ENCODE measurements around the gene PSAPL1.

Gene PSAPL1

GRCh38 chr4:7416745-7417432, 17.8 kb downstream of the PSAPL1 start:
- ATAC-seq (replicated peaks): no peak
- Mint-ChIP-seq H3K27me3 (peaks cover 23 to 60% of the 10 kb centered on the region in 2 donors), H3K9me3 (no peaks in the 10 kb centered on the region), H3K4me3 (no peak overlapping the region), H3K36me3 (ENCODE audit: insufficient read depth) (no peaks in the 10 kb centered on the region), H3K27ac (no peak overlapping the region), H3K4me1 (ENCODE audit: low read depth in 2 of 2) (no peaks in the 10 kb centered on the region)
- DNase-seq: no peak

- ATAC-seq (replicated peaks) (no peak), DNase-seq (no peak)
- Mint-ChIP-seq H3K9me3 (no peaks in the 10 kb centered on the region), H3K36me3 (ENCODE audit: insufficient read depth) (no peaks in the 10 kb centered on the region), H3K4me3 (no peak overlapping the region), H3K4me1 (ENCODE audit: low read depth in 2 of 2) (no peaks in the 10 kb centered on the region), H3K27me3 (peaks cover 28 to 64% of the 10 kb centered on the region in 2 donors), H3K27ac (no peak overlapping the region)
Observed at GRCh38 chr4:7415927-7416686, 18.6 kb downstream of the PSAPL1 start.

- Mint-ChIP-seq H3K27me3 (peaks cover 30 to 64% of the 10 kb centered on the region in 2 donors), H3K4me3 (no peak overlapping the region), H3K4me1 (ENCODE audit: low read depth in 2 of 2) (no peaks in the 10 kb centered on the region), H3K36me3 (ENCODE audit: insufficient read depth) (no peaks in the 10 kb centered on the region), H3K27ac (no peak overlapping the region), H3K9me3 (no peaks in the 10 kb centered on the region)
- DNase-seq (no peak), ATAC-seq (replicated peaks) (no peak)
Observed at GRCh38 chr4:7414736-7415510, 19.8 kb downstream of the PSAPL1 start.

- no peaks in the 10 kb centered on the region for H3K4me1 Mint-ChIP-seq (ENCODE audit: low read depth in 2 of 2)
- H3K27ac Mint-ChIP-seq: no peak overlapping the region
- ATAC-seq (replicated peaks) (no peak), DNase-seq (no peak)
- peaks cover 1 to 2% of the 10 kb centered on the region in 2 donors for H3K9me3 Mint-ChIP-seq
- H3K27me3 Mint-ChIP-seq: peaks cover 35 to 64% of the 10 kb centered on the region in 2 donors
- no peaks in the 10 kb centered on the region for H3K36me3 Mint-ChIP-seq (ENCODE audit: insufficient read depth)
- no peak overlapping the region for H3K4me3 Mint-ChIP-seq
Observed at GRCh38 chr4:7414046-7414445, 20.7 kb downstream of the PSAPL1 start.

- ATAC-seq (replicated peaks) (no peak), DNase-seq (no peak)
- Mint-ChIP-seq H3K4me3 (no peak overlapping the region), H3K4me1 (ENCODE audit: low read depth in 2 of 2) (no peaks in the 10 kb centered on the region), H3K36me3 (ENCODE audit: insufficient read depth) (no peaks in the 10 kb centered on the region), H3K27ac (no peak overlapping the region), H3K27me3 (peaks cover 43 to 55% of the 10 kb centered on the region in 2 donors), H3K9me3 (peaks cover 9% of the 10 kb centered on the region in 2 donors)
Observed at GRCh38 chr4:7412554-7412912, 22.2 kb downstream of the PSAPL1 start.

- no peak overlapping the region for H3K4me3 Mint-ChIP-seq
- ATAC-seq (replicated peaks) (no peak), DNase-seq (no peak)
- peaks cover 9 to 14% of the 10 kb centered on the region in 2 donors for H3K9me3 Mint-ChIP-seq
- H3K27ac Mint-ChIP-seq: no peak overlapping the region
- peaks cover 47 to 55% of the 10 kb centered on the region in 2 donors for H3K27me3 Mint-ChIP-seq
- H3K36me3 Mint-ChIP-seq (ENCODE audit: insufficient read depth): no peaks in the 10 kb centered on the region
- H3K4me1 Mint-ChIP-seq (ENCODE audit: low read depth in 2 of 2): no peaks in the 10 kb centered on the region
Observed at GRCh38 chr4:7411896-7412553, 22.7 kb downstream of the PSAPL1 start.

- no peaks in the 10 kb centered on the region for H3K4me1 Mint-ChIP-seq (ENCODE audit: low read depth in 2 of 2)
- peaks cover 9 to 18% of the 10 kb centered on the region in 2 donors for H3K9me3 Mint-ChIP-seq
- no peak overlapping the region for H3K4me3 Mint-ChIP-seq
- H3K27ac Mint-ChIP-seq: no peak overlapping the region
- H3K36me3 Mint-ChIP-seq (ENCODE audit: insufficient read depth): no peaks in the 10 kb centered on the region
- no peak for ATAC-seq (replicated peaks)
- H3K27me3 Mint-ChIP-seq: peaks cover 52 to 57% of the 10 kb centered on the region in 2 donors
- no peak for DNase-seq
Observed at GRCh38 chr4:7411491-7411890, 23.2 kb downstream of the PSAPL1 start.

GRCh38 chr4:7410446-7410845, 24.3 kb downstream of the PSAPL1 start:
- no peak overlapping the region for H3K27ac Mint-ChIP-seq
- no peaks in the 10 kb centered on the region for H3K4me1 Mint-ChIP-seq (ENCODE audit: low read depth in 2 of 2)
- H3K27me3 Mint-ChIP-seq: peaks cover 53 to 54% of the 10 kb centered on the region in 2 donors
- peaks cover 9 to 18% of the 10 kb centered on the region in 2 donors for H3K9me3 Mint-ChIP-seq
- H3K4me3 Mint-ChIP-seq: no peak overlapping the region
- ATAC-seq (replicated peaks) (no peak), DNase-seq (no peak)
- no peaks in the 10 kb centered on the region for H3K36me3 Mint-ChIP-seq (ENCODE audit: insufficient read depth)

- Mint-ChIP-seq H3K36me3 (ENCODE audit: insufficient read depth) (no peaks in the 10 kb centered on the region), H3K27ac (no peak overlapping the region), H3K27me3 (peaks cover 33 to 49% of the 10 kb centered on the region in 2 donors), H3K4me1 (ENCODE audit: low read depth in 2 of 2) (no peaks in the 10 kb centered on the region), H3K4me3 (no peak overlapping the region), H3K9me3 (peaks cover 12 to 18% of the 10 kb centered on the region in 2 donors)
- DNase-seq (no peak), ATAC-seq (replicated peaks) (no peak)
Observed at GRCh38 chr4:7408166-7408565, 26.6 kb downstream of the PSAPL1 start.

- peaks cover 7 to 17% of the 10 kb centered on the region in 2 donors for H3K9me3 Mint-ChIP-seq
- H3K36me3 Mint-ChIP-seq (ENCODE audit: insufficient read depth): no peaks in the 10 kb centered on the region
- no peak overlapping the region for H3K4me3 Mint-ChIP-seq
- no peak overlapping the region for H3K27ac Mint-ChIP-seq
- ATAC-seq (replicated peaks) (no peak), DNase-seq (no peak)
- H3K27me3 Mint-ChIP-seq: peaks cover 35 to 52% of the 10 kb centered on the region in 2 donors
- H3K4me1 Mint-ChIP-seq (ENCODE audit: low read depth in 2 of 2): peaks cover 0 to 2% of the 10 kb centered on the region in 2 donors
Observed at GRCh38 chr4:7403001-7403400, 31.7 kb downstream of the PSAPL1 start.

- H3K27me3 Mint-ChIP-seq: peaks cover 39 to 56% of the 10 kb centered on the region in 2 donors
Observed at GRCh38 chr4:7402526-7402925, 32.2 kb downstream of the PSAPL1 start.

GRCh38 chr4:7400671-7401298, 33.9 kb downstream of the PSAPL1 start:
- Mint-ChIP-seq H3K27ac (no peak overlapping the region), H3K27me3 (peaks cover 27 to 50% of the 10 kb centered on the region in 2 donors)

More at GRCh38 chr4:7402526-7402925, 32.2 kb downstream of the PSAPL1 start:
- DNase-seq (no peak), ATAC-seq (replicated peaks) (no peak)
- Mint-ChIP-seq H3K4me1 (ENCODE audit: low read depth in 2 of 2) (peaks cover 0 to 2% of the 10 kb centered on the region in 2 donors), H3K4me3 (no peak overlapping the region), H3K36me3 (ENCODE audit: insufficient read depth) (no peaks in the 10 kb centered on the region), H3K27ac (no peak overlapping the region), H3K9me3 (peaks cover 7 to 17% of the 10 kb centered on the region in 2 donors)

More at GRCh38 chr4:7400671-7401298, 33.9 kb downstream of the PSAPL1 start:
- Mint-ChIP-seq H3K4me1 (ENCODE audit: low read depth in 2 of 2) (peaks cover 0 to 2% of the 10 kb centered on the region in 2 donors), H3K36me3 (ENCODE audit: insufficient read depth) (no peaks in the 10 kb centered on the region), H3K4me3 (no peak overlapping the region), H3K9me3 (peaks cover 7 to 8% of the 10 kb centered on the region in 2 donors)
- ATAC-seq (replicated peaks) (no peak), DNase-seq (no peak)
